GM18868 (cell line): ENCODE data around the gene PPM1H.
"Not testable (repeated sequence)": the region's sequence is repeated elsewhere in the genome, so short reads cannot be mapped to it uniquely, and the experiment has no call there.

Experiments used
- ATAC-seq: cut with Tn5 transposase; IDR thresholded peaks from one replicate; pipeline ENCODE4 v1.9.1; 2021; ENCODE audit warnings: mild to moderate bottlenecking, moderate library complexity; ENCODE audit not compliant: unreplicated experiment

The PPM1H gene

DNA sequence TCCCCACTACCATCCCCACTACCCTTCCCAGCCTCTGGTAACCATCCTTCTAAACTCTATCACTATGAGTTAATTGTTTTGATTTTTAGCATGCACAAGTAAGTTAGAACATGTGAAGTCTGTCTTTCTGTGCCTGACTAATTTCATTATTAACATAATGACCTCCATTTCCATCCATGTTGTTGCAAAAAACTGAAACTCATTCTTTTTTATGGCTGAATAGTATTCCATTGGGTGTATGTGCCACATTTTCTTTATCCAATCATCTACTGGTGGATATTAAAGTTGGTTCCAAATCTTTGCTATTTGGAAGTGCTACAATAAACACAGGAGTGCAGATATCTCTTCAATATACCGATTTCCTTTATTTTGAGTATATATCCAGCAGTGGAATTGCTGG lies 13.2 kb upstream of the PPM1H start:
- ATAC-seq: no peak

DNA sequence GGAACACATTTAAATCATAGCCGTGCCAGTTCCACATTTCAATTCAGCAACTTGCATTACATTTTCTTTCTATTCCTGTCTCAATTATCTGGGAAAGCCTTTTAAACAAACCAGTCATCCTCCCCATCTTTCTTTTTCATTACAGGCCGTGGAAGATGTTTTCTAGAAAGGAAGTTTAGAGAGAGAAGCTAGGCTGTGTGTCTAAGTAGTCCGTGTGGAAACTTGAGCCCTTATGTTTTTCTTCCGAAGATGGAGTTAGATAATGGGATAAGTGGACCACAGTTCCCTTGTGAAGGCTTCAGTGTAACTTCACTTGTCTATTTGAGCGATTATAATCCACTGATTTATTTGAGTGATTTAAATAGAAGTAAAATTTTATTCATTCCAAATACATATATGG lies 12.4 kb upstream of the PPM1H start:
- ATAC-seq: no peak

DNA sequence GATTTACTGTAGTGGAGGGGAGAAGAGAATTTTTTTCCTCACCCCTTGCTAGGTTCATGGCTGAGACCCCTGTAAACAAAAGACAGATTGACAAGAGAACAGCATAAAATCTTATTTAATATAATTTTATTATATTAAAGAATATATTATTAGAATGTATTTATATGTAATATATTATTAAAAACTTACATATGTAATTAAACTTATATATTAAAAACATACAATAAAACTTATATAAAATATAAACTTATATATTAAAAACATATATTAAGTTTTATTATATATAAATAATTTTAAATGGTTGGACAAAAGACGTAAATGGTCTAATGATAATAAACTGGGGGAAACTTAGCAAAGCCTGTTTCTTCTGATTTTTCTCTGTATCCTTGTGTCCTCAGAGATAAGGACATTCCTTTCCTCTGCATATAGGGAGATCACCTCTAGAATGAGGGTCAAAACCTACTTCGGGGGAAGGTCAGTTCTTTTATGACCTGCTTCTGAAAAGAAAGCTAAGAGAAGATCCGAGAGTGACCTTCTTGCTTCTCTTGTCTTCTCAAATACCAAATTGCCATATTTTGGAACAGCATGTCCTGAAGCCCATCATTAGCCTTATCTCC lies 8.9 kb upstream of the PPM1H start:
- ATAC-seq: no peak

DNA sequence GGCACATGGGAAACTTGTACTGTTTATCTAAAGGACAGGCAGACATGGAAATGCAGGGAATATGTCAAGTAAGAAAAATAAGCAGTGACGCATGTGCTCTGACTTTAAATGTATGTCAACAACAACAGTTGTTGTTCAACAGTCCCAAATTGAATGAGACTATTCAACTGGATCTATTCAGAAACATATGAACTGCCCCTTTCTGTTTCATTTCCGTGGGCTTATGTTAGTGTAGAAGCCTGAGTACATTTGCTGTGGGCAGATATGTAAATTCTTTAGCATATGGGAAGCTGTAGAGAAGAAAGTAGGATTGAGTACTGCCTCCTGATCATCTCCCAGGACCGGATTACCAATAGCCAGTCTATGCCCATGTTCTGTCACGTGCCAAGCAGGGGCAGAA lies 7.4 kb upstream of the PPM1H start:
- not testable (repeated sequence) for ATAC-seq

DNA sequence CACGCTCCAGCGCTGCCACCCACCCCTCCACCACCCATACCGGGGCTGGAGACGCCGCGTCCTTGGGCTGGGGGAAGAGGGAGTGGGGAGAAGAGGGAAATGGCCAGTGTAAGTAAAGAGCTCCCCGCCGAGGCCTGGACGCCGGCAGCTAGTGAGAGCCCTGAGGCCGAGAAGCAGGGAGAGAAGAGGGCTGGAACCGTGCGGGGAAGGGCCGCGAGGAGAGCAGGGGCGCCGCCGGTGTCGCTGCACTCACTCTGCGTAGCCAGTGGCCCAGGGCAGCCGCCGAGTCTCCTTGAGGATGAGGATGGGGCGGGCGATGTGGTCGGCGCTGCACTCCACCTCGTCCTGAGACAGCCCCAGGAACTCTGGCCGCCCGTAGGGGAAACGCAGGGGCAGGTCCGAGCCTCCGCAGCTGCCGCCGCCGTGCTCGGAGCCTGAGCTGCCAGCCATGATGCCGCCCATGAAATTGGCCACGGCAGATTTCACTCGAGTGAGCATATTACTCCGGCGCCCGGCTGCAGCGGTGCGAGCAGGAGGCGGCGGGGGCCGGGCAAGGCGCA lies 631 bp downstream of the PPM1H start:
- peak; percentile 27 for ATAC-seq

DNA sequence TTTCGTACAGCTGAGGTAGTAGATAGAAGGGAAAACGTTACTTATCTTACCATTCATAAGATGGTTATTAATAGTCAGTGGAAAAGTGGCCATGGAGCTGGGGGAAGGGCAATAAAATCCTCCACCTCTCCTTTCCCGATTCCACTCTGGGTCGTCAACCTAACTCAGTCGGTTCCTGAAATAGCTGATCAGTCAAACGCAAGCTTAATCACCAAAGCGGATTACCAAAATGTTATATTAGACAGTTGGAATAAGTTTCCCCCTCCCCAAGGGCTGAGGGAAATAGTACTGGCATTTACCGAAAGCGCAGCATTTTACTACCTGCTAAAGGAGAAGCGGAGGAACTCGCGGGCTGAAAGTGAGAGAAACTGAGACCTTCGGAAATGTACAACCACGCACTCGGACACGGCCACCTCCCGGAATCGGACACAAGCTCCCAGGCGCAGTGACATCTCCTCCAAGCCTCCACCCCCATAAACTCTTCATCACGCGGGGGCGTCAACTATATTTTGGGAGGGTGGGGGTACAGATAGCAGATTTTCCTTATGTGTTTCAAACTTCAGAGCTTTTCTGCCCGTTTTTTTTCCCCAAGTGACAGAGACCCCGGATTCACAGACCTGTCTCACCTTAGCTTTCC lies 1.2 kb downstream of the PPM1H start:
- ATAC-seq: no peak

DNA sequence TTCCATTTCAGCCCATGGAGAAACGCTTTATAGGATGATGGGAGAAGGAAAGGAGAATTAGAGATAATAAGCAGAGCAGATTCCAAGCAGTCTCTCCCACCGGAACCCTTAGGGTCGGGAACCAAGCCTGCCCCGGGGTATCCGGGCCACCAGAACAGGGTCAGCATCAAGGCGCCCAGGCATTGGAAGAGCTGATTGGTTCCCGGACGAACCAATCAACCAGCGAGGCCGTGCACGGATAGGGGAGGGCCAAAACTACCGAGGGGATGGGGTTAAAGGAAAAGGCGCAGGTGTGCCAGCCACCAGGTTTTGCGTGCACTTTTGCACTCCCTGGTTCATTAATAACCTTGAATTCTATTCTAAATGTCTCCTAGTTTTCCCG lies 1.7 kb downstream of the PPM1H start:
- no peak for ATAC-seq

DNA sequence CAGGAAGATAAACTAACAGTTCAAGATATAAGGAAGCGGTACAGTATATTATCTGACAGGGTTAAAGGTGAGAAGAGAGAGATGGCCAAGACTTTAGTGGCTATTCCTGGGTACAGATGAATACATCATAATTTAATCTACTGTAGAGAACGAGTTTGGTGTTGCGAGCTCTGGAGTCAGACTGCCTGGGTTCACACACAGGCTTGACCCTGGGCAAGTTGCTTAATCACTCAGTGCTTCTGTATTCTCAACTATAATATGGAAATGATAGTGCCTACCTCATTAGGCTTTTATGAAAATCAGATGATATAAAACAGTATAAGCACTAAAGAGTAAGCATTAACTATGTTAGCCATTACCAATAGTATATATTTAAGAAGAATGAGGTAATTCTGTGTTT lies 3.5 kb downstream of the PPM1H start:
- ATAC-seq: no peak

DNA sequence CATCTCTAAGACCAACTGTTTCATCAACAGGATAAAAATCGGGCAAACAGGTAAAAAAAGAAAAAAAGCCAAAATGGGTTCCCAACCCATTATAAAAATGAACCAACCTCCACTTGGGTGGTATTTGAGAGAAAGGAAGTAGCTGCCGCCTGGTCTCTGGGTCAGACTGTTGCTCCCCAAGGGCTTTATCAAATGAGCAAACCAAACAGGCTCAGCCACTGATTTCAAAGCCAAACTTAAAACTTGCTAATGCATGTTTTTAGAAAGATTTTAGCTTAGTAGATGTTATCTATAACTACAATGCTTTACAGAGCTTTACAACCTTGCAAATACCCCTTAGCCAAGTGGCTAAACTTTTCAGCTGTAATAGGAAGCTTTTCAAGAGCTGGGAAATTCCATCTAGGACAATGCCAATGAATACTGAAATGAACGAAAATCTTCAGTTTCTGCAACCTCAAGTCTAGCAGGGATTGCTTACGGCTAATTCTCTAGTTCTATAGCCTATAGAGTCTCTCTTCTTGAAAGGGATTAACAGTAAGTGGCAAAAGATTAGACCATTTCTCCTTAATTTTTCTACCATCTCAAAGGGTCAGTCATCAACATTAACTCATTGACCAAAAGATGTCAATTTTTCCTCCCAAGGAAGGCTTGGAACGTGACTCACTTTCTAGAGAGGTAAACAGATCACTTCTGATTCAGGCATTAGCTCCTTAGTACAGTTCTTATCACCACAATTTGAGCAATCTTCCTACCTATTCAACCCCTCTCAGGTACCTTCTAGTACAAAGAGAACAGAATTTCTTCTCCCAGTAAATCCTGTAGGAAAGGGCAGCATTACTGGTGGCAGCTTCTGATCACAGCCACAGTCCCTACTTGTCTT lies 4.2 kb downstream of the PPM1H start:
- no peak for ATAC-seq

DNA sequence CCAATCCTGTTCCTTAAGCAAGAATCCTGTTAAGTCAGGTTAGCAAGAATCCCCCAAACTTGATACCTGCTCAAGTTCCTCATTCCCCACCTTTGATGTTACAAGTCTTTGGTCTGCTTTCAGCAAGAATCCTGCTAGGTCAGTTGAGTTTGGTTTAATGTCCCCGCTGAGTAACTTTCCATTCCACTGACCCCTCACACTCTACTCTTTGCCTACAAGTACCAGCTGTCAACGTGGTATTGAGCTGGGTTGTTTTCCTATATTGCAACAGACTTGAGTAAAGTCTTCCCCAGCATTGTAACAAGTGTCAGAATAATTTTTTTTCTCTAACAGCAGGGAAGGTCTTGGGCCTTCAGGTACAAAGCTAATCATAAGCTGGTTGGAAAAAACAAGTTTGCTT lies 6.3 kb downstream of the PPM1H start:
- no peak for ATAC-seq

DNA sequence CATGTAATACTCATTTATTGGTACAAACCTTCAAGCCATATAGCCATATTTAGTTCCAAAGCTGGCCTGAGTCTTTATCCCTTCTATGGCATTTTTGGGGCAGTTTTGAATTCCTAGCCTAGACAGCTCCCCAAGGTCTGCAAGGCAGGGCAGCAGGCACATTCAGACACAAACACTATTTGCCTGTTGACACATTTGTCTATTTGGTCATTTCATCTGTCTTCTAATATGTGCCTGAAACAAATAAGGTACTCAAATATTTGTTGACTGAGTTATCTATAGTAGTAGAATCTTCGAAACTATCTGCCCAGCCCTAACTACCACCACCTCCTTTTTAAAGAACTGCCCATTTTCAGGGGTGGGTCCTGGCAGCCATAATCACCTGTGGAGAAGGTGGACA lies 9.3 kb downstream of the PPM1H start:
- no peak for ATAC-seq

DNA sequence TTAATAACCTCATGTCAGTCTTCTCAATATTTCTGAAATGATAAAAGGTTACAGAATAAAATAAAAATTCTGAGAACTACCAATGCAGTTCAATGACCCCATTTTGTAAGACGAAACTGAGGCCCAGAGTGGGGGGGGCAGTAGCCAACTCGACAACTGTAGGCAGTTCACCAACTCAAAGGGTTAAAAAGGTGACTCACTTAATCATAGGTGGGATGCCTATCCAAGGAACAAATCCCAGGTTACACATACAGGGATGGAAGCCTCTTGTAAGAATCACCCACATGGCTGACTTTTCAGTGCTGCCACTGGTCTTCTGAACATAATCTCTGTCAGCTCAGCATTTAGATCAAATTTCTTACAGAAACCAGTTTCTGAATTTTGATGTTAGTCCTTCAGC lies 10.9 kb downstream of the PPM1H start:
- ATAC-seq: no peak

DNA sequence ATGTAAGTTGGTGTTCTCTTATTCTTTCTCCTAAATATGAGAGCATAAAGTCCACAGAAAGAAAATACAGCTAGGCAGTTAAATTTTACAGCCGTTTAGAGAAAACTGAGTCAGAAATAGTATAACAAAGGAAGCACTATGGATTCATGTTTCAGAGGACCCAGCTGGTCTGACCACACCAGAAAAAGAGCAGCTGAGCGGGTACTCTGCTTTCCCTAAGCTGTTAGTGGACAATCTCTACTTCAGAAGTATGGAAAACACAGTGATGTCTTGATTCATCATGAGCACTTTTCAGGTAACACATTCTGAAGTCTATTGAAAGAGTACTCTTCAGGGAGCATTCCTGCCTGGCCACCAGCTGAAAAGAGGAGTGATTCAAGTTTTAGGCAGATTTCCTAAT lies 12.4 kb downstream of the PPM1H start:
- no peak for ATAC-seq

DNA sequence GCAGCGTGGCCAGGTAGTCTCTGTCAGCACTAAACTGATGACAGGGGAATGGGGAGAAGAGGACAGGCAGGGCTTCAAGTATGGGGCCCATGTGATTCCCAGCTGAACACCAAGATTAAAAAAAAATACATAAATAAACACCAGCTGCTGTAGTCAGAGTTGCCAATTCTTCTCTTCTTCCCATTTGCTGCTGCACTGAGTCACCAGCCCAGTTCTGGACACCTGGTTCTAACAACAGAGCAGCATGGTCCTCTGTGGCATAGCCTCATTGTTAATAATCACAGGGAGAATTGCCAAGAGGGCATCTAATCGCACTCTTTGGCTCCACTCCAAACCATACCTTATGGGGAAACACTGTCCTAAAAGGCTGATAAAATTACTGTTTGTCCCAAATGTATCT lies 15.1 kb downstream of the PPM1H start:
- no peak for ATAC-seq

DNA sequence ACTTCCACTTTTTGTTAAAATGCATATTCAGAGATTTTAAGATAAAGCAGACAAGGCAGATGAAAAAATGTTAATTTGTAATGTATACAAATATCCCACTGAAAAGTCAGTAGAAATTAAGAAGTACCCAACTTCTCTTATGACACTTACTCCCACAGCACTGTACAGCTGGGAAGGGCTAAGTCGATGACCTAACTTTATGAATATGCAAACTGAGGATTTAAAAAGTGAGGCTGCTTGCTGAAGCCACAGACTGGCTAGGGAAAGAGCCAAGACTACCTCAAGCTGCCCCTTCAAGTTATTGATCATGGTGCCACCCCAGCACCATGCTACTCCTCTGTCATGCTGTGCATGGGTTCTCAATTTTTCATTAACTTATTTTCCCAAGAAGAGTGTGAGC lies 17.0 kb downstream of the PPM1H start:
- ATAC-seq: peak; percentile 50

DNA sequence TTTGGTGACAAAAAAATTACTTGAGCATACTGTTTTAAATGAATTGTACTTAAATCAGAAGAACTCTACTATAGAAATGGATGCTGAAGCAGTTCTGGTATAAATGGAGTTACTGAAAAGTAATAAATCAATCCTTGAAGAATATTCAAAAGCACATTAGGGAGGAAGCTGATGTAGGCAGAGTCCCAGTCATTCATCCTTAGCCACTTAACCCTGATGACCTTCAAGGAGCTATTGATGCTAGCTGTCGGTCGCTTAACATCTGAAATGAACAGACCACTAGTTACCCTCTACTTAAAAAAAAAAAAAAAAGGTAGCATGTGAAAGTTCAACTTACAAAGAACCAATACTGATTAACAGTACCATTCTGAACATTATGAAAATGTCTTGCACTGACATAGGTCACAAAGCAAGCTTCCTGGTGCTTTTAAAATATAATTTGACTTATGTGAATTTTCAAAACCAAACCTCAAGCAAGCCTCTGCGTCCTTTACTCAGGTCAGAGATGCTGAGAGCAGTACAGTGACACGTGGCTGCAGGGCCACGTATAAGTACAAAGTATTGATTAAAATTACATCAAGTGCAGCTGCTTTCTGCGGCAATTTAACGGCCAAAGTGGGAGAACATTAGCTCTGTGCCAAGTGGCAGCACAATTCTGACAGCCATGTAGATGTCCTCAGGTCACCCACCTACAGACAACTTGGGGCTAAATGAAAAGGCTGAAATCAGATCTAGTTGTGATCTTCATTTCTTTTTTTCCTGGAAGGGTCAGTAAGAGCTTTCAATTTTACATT lies 18.1 kb downstream of the PPM1H start:
- no peak for ATAC-seq

DNA sequence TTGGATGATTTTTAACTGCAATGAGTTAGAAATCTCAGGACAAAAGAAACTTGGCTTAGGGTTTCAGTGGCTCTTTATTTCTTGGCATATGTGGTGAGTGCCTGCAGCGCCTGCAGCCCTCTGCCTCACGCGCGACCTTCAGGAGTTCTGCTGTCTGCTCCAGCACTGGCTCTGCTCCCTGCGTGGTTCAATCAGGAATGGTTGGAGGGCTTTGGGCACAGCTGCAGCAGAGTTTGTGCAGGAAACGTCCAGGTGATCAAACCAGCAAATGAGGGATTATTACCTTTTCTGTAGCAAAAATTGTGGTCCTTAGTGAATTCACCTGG lies 19.8 kb downstream of the PPM1H start:
- no peak for ATAC-seq

DNA sequence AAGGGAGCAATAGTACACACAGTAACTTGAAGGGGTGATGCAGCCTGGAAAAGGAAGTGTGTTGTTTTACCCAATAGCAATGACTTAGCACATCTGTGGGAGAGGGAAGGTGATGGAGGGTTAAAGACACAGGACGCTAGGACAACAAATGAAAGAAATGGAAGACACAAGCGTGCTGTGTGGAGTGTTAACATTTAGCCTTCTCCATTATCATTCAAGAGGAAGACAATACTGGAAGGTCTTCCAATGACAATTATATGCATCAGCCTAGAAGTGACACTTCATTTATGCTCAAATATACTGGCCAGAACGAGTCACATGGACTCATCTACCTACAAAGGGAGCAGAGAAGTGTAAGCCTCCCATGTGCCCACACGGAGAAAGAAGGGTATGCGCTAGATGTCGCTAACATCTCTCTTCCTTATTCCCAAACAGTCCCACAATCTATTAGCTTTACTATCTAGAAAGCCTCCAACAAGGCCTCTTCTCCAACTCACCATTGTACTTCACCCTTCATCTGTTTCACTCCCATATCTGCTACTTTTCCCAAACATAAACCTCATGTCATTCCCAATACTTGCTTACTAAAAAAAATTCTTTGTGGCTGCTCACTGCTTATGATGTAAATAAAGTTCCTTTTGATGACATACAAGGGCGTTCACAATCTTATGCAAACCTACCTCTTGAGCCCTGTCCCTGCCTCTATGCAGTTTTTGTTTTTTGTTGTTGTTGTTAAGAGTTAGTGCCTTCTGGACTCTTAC lies 20.3 kb downstream of the PPM1H start:
- ATAC-seq: no peak

DNA sequence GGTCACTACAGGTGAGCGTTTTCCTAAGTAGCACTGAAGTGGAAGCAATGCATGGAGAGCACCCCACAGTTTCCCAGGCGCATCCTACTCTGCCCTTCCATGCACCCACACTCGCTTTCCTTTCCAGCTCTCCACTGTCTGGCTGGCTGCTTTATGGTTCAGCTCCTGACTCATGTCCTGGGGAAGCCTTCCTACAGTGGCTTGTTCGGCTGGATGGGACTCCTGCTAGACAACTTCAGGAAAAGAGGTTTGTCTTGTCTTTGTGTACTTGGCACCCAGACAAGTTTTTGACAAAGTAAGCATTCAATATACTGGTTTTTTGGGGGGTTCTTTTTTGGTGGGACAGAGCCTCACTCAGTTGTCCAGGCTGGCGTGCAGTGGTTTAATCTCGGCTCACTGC lies 21.6 kb downstream of the PPM1H start:
- ATAC-seq: no peak

DNA sequence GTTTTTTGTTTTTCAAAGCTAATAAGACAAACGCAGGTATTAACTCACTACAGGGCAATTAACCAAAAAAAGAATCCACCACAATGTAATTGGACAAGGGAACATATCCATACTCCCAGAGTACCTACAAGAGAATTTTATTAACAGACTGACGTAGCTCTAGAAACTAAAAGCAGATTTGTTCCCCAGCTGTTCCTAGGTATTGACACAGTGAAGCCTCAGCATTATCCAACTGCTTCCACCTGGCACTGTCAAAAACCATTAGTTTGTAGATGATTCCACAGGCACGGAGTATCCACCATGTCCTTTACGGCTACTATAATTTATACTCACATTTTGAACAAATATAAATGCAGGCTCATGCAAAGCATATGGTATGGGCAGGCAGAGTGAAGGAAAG lies 22.3 kb downstream of the PPM1H start:
- no peak for ATAC-seq

DNA sequence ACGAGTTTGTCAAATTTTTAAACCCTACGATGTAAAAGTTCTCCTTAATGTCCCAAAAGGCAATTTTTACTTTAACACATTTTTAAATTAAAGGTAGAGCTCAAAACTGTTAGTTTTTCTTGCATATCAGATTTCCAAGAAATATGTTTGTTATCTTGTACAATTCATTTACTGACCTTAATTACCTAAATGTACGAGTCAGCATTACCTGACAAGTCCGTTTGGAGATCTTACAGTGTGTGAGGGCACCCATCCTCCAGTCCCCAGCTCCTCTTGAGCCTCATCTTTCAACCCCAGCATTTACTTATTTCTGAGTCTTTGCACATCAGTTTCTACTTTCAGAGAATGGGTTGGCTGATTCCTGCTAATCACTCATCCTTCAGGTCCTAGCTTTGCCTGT lies 23.7 kb downstream of the PPM1H start:
- ATAC-seq: no peak
